ENCODE results near the gene ABCG1. TPM values are rescaled to one million over a fixed set of nuclear protein-coding genes. Genes with fewer than 3 reads are reported as not detected.

The ABCG1 gene
- total RNA-seq, 1 donor from 2014 or later: not detected

DNA sequence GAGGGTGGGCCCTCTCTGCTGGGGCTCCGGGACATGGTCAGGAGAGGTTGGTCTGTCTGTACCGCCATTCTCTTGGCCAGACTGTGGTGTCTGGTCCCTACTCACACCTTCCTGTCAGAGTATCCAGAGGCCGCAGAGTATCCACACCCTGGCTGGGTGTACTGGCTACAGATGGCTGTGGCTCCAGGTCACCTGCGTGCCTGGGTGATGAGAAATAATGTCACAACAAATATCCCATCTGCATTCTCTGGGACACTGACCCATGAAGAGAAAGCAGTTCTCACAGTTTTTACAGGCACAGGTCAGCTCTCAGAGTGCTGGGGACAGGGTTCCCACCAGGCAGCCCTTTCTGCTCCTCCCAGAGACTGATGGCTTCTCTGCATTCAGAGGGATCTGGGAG, 37.4 kb downstream of the ABCG1 start:
- DNase-seq (ENCODE audit: low read depth): no peak

DNA sequence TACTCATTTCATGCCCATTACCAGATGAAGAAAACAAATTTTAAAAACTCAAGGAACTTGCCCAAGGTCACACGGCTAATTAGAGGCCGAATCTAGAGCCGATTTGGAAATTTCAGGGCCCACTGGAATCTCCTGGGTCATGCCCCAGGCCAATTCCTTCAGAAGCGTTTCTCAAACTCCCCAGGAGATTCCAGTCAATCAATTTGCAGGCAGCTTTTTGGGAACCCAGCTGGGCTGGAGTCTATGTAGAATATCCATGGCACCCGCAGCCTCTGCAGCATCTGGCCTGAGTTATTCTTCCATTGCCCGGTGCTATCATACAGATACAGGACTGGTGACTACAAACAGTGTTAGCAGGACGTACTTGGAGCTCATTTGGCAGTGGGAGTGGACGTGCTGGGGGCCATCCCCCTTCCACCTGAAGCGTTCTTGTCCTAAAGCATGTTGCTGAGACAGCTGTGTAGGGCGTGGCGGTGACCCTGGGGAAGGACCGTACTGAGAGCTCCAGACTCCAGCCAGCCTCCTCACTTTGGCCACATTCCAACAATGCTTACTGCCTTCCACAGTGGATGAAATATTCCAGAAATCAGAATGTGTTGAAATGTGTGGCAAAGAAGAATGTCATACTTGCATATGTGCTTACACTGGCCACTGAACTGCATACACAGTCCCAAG, 38.3 kb downstream of the ABCG1 start:
- no peak overlapping the region for H3K4me3 ChIP-seq (ENCODE audit: low read depth, low read length)
- no peak for TF ChIP-seq CTCF (conservative IDR thresholded peaks at IDR 0.05; ENCODE audit: low read depth, low read length)
- no peak for DNase-seq (ENCODE audit: low read depth)

More for the DNA sequence above, 37.4 kb downstream of the ABCG1 start:
- H3K4me3 ChIP-seq (ENCODE audit: low read depth, low read length): no peak overlapping the region
- TF ChIP-seq CTCF (conservative IDR thresholded peaks at IDR 0.05; ENCODE audit: low read depth, low read length): no peak

DNA sequence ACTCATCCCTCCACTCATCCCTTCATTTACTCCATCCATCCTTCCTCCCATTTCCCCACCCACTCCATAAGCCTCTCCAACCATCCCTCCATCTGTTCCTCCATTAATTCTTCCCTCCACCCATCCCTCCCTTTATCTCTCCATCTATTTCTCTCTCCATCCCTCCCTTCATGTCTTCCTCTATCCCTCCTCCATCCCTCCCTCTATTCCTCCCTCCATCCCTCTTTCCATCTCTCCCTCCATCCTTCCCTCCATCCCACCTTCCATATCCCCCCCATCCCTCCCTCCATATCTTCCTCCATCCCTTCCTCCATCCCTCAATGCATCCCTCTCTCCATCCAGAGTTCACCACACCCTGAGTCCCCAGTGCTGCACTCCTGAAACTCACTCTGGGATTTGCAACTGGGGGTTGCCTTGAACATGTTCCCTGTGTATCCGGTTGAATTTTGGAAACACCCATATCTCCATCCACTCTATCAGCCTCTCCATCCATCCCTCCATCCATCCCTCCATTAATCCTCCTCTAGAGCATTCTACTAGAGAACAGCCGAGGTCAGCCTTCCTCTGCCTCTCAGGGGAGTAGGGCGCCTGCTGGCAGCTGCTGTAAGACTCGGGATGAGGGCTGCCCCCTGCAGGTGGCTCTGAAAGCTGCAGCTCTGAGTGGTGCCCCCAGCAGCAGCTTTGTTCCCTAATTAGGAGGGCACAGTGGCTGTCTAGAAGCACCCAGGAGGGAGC, 39.4 kb downstream of the ABCG1 start:
- no peak overlapping the region for H3K4me3 ChIP-seq (ENCODE audit: low read depth, low read length)
- TF ChIP-seq CTCF (conservative IDR thresholded peaks at IDR 0.05; ENCODE audit: low read depth, low read length): peak; percentile 93
- DNase-seq (ENCODE audit: low read depth): no peak

- DNase-seq (ENCODE audit: low read depth): no peak
- no peak overlapping the region for H3K4me3 ChIP-seq (ENCODE audit: low read depth, low read length)
- no peak for TF ChIP-seq CTCF (conservative IDR thresholded peaks at IDR 0.05; ENCODE audit: low read depth, low read length)
Measured at GRCh38 chr21:42258885-42259407, 40.0 kb downstream of the ABCG1 start.

DNA sequence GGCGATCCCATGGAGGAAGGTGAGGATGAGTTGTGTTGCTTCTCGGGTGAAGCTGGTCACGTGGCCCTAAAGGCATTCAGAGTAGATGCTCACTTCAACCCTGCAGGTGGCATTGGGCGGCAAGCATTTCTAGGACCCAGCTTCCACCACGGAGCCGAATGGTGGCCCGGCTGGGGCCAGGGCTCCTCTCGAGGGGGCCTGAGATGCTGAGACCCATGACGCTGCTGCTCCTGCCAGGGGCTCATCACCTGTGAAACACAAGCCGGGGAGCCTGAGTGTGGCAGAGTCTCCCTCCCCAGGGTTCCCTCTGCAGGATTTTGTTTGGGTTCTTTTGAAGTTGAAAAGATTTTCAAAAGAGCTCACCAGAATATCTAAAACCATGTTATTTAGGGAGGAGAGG, 41.2 kb downstream of the ABCG1 start:
- no peak for TF ChIP-seq CTCF (conservative IDR thresholded peaks at IDR 0.05; ENCODE audit: low read depth, low read length)
- no peak overlapping the region for H3K4me3 ChIP-seq (ENCODE audit: low read depth, low read length)
- no peak for DNase-seq (ENCODE audit: low read depth)

- no peak for DNase-seq (ENCODE audit: low read depth)
Measured at GRCh38 chr21:42261829-42262200, 42.9 kb downstream of the ABCG1 start.

More at GRCh38 chr21:42261829-42262200, 42.9 kb downstream of the ABCG1 start:
- no peak for TF ChIP-seq CTCF (conservative IDR thresholded peaks at IDR 0.05; ENCODE audit: low read depth, low read length)
- H3K4me3 ChIP-seq (ENCODE audit: low read depth, low read length): no peak overlapping the region

Data from epithelial cell of proximal tubule (primary cell).